Measurements from ENCODE around the gene IPP.

DNA sequence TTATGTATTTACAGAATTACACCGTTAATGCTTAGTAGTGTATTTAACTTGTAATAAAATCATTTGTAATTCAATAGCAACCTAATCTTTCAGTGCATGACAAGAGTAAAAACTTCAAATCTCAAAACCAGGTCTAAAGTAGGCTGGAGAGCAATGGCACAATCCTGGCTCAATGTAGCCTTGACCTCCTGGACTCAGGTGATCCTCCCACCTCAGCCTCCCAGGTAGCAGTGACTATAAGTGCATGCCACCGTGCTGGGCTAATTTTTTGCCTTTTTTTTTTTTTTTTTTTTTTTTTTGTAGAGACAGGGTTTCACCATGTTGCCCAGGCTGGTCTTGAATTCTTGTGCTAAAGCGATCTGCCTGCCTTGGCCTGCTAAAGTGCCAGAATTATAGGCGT, 11.3 kb downstream of the IPP start:
- TF ChIP-seq, protein P1, sequence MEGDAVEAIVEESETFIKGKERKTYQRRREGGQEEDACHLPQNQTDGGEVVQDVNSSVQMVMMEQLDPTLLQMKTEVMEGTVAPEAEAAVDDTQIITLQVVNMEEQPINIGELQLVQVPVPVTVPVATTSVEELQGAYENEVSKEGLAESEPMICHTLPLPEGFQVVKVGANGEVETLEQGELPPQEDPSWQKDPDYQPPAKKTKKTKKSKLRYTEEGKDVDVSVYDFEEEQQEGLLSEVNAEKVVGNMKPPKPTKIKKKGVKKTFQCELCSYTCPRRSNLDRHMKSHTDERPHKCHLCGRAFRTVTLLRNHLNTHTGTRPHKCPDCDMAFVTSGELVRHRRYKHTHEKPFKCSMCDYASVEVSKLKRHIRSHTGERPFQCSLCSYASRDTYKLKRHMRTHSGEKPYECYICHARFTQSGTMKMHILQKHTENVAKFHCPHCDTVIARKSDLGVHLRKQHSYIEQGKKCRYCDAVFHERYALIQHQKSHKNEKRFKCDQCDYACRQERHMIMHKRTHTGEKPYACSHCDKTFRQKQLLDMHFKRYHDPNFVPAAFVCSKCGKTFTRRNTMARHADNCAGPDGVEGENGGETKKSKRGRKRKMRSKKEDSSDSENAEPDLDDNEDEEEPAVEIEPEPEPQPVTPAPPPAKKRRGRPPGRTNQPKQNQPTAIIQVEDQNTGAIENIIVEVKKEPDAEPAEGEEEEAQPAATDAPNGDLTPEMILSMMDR (IDR thresholded peaks at IDR 0.05), result no peak
- no peak for TF ChIP-seq POLR2AphosphoS5 (IDR thresholded peaks at IDR 0.05)
- no peak for TF ChIP-seq POLR2A (IDR thresholded peaks at IDR 0.05)
- no peak for TF ChIP-seq EP300 (IDR thresholded peaks at IDR 0.05)

Data from sigmoid colon (tissue), 4 donors.